22Rv1 (cell line): ENCODE results near the gene IL31RA.

ENCODE experiments used
- ZFX ChIP-seq: fragments of 450-650 bp; IDR thresholded peaks from 2 replicates; pipeline ENCODE4 v1.6.1; 2017; ENCODE audit warnings: antibody characterized with exemption, borderline replicate concordance
- TF ChIP-seq, protein P1 (sequence below): fragments of 450-650 bp; IDR thresholded peaks from 2 replicates; pipeline ENCODE4 v1.5.1; 2017; ENCODE audit warnings: mild to moderate bottlenecking

DNA sequence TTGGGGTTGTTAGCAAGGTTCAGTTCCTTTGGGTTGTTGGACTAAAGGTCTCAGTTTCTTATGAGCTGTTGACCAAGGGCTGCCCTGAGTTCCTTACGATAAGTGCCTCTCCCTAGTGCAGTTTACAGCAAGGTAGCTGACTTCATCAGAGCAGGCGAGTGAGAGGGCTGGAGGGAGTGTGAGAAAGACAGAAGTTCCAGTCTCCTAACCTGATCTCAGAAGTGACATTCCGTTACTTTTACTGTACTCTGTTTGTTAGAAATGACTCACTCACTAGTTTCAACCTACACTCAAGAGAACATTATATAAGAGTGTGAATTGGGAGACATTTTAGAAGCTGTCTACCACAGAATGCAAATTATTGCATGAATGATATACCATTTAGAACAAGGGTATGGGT lies 21.2 kb upstream of the IL31RA start:
- TF ChIP-seq, protein P1, sequence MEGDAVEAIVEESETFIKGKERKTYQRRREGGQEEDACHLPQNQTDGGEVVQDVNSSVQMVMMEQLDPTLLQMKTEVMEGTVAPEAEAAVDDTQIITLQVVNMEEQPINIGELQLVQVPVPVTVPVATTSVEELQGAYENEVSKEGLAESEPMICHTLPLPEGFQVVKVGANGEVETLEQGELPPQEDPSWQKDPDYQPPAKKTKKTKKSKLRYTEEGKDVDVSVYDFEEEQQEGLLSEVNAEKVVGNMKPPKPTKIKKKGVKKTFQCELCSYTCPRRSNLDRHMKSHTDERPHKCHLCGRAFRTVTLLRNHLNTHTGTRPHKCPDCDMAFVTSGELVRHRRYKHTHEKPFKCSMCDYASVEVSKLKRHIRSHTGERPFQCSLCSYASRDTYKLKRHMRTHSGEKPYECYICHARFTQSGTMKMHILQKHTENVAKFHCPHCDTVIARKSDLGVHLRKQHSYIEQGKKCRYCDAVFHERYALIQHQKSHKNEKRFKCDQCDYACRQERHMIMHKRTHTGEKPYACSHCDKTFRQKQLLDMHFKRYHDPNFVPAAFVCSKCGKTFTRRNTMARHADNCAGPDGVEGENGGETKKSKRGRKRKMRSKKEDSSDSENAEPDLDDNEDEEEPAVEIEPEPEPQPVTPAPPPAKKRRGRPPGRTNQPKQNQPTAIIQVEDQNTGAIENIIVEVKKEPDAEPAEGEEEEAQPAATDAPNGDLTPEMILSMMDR, result no peak
- TF ChIP-seq ZFX, result no peak
